A673 (cell line): ENCODE results near the gene PRTFDC1. TPM values are rescaled to one million over a fixed set of nuclear protein-coding genes. Genes with fewer than 3 reads are reported as not detected.
A peak's percentile ranks its signal among the peaks of the same experiment; 100 is the strongest.

Experiments
- BruUV-seq: library from RNA; stranded (reverse); fragments of 400-500 nt; replicated peaks from 2 replicates; lab custom pipeline; 2021; lab: Mats Ljungman, UMichigan
- CTCF ChIA-PET: fragments of 300-600 bp; sonication (Branson Sonifier 250); formaldehyde crosslinking; loops from one replicate; lab custom pipeline; 2022; ENCODE audit warnings: antibody characterized with exemption; lab: Charles Lee
- POLR2A ChIA-PET: fragments of 300-600 bp; sonication (Branson Sonifier 250); formaldehyde crosslinking; loops from one replicate; lab custom pipeline; 2022; ENCODE audit warnings: antibody characterized with exemption; ENCODE audit not compliant: low non-redundant PET; lab: Charles Lee
- DNase-seq: peaks from one replicate; pipeline ENCODE4 v3.0.0-alpha.2; 2015; ENCODE audit warnings: low spot score
- H3K27ac ChIP-seq: fragments of 200-600 bp; sonication (generic); 2 replicates; pipeline ENCODE4 v1.5.1; 2016; ENCODE audit warnings: mixed run types, low read depth, mild to moderate bottlenecking, mixed read lengths, antibody characterized with exemption, low read length; ENCODE audit not compliant: poor library complexity, severe bottlenecking
- H3K27me3 ChIP-seq: fragments of 200-600 bp; sonication (generic); replicated peaks from 2 replicates; pipeline ENCODE4 v1.6.1; 2017; ENCODE audit warnings: mixed run types, low read depth, mild to moderate bottlenecking, mixed read lengths, antibody characterized with exemption, low read length; ENCODE audit not compliant: insufficient read depth, poor library complexity
- H3K36me3 ChIP-seq: fragments of 200-600 bp; sonication (generic); 2 replicates; pipeline ENCODE4 v1.6.1; 2016; ENCODE audit warnings: mixed run types, mild to moderate bottlenecking, mixed read lengths, antibody characterized with exemption, low read length; ENCODE audit not compliant: insufficient read depth, poor library complexity, severe bottlenecking
- H3K4me1 ChIP-seq: fragments of 200-600 bp; sonication (generic); 2 replicates; pipeline ENCODE4 v1.6.1; 2017; ENCODE audit warnings: mixed run types, mild to moderate bottlenecking, mixed read lengths, antibody characterized with exemption, low read length; ENCODE audit not compliant: insufficient read depth, poor library complexity, severe bottlenecking
- H3K4me3 ChIP-seq: fragments of 200-600 bp; sonication (generic); 2 replicates; pipeline ENCODE4 v1.5.1; 2016; ENCODE audit warnings: low read depth, mixed run types, mild to moderate bottlenecking, mixed read lengths, low read length; ENCODE audit not compliant: poor library complexity, severe bottlenecking
- H3K9me3 ChIP-seq: fragments of 200-600 bp; sonication (generic); 2 replicates; pipeline ENCODE4 v1.6.1; 2016; ENCODE audit warnings: mixed run types, low read depth, mild to moderate bottlenecking, mixed read lengths, antibody characterized with exemption, low read length; ENCODE audit not compliant: poor library complexity, severe bottlenecking
- CTCF ChIP-seq: fragments of 300-800, 200-600 bp; sonication (generic); conservative IDR thresholded peaks from 2 replicates; pipeline ENCODE4 v1.5.1; 2017; ENCODE audit warnings: low read depth, mild to moderate bottlenecking, antibody characterized with exemption, low read length, moderate library complexity, mixed read lengths
- EZH2 ChIP-seq: fragments of 200-600 bp; sonication (generic); IDR thresholded peaks from 2 replicates; pipeline ENCODE4 v1.6.1; 2017; ENCODE audit warnings: borderline replicate concordance, low read depth, mild to moderate bottlenecking, mixed read lengths, antibody characterized with exemption, low read length; ENCODE audit not compliant: poor library complexity, severe bottlenecking
- intact Hi-C: fragments of 100-400 bp; cut with micrococcal nuclease; formaldehyde crosslinking; loops from one replicate; pipeline ENCODE4 v1.10.0; 2022; ENCODE audit not compliant: unreplicated experiment
- total RNA-seq: library from RNA; stranded (reverse); gene quantifications from 2 replicates; pipeline ENCODE4 v1.2.3, GENCODE V29; 2021

The PRTFDC1 gene
- total RNA-seq, 1 experiment from 2014 or later: 49.8 TPM

- intact Hi-C loops: no loop called here
- no peak for TF ChIP-seq EZH2
- TF ChIP-seq CTCF: no peak
- Histone ChIP-seq H3K27ac (peak overlapping the region; percentile 65), H3K36me3 (no peaks in the 10 kb centered on the region), H3K4me1 (peaks cover 35% of the 10 kb centered on the region), H3K27me3 (no peaks in the 10 kb centered on the region), H3K9me3 (peaks cover 3% of the 10 kb centered on the region), H3K4me3 (no peak overlapping the region)
- ChIA-PET CTCF (interaction anchor here (0.5 kb wide), 1 partner anchor 279 kb away, joined by 3 read pairs; no protein-coding TSS in a partner anchor), POLR2A (no interaction called here)
- DNase-seq: no peak
- no TSS peak for BruUV-seq
These were observed 80.2 kb downstream of the PRTFDC1 start for GRCh38 chr10:24872049-24872789.

GRCh38 chr10:24871011-24871935 is 81.1 kb downstream of the PRTFDC1 start:
- Histone ChIP-seq H3K4me1 (peaks cover 43% of the 10 kb centered on the region), H3K4me3 (peak overlapping the region; percentile 5), H3K9me3 (peaks cover 3% of the 10 kb centered on the region), H3K27ac (peak overlapping the region; percentile 65), H3K36me3 (no peaks in the 10 kb centered on the region), H3K27me3 (no peaks in the 10 kb centered on the region)
- POLR2A ChIA-PET: interaction anchor here (0.6 to 0.7 kb wide), 2 partner anchors 22 to 273 kb away, joined by 4 to 10 read pairs; no protein-coding TSS in a partner anchor
- BruUV-seq: no TSS peak
- CTCF ChIA-PET: interaction anchor here (0.7 kb wide), 1 partner anchor 248 kb away, joined by 7 read pairs; no protein-coding TSS in a partner anchor
- TF ChIP-seq CTCF (no peak), EZH2 (no peak)
- peak; percentile 45 for DNase-seq
- intact Hi-C loops: no loop called here

GRCh38 chr10:24869354-24870015 is 82.9 kb downstream of the PRTFDC1 start:
- H3K4me1 ChIP-seq: peaks cover 54% of the 10 kb centered on the region
- H3K27me3 ChIP-seq: no peaks in the 10 kb centered on the region
- ChIA-PET POLR2A (no interaction called here), CTCF (no interaction called here)
- H3K27ac ChIP-seq: no peak overlapping the region
- H3K4me3 ChIP-seq: no peak overlapping the region
- H3K9me3 ChIP-seq: no peaks in the 10 kb centered on the region
- no peaks in the 10 kb centered on the region for H3K36me3 ChIP-seq
- no peak for TF ChIP-seq CTCF
- TF ChIP-seq EZH2: no peak
- DNase-seq: no peak
- BruUV-seq: no TSS peak
- intact Hi-C loops: no loop called here
